Measurements from ENCODE around the gene RFNG.

DNA sequence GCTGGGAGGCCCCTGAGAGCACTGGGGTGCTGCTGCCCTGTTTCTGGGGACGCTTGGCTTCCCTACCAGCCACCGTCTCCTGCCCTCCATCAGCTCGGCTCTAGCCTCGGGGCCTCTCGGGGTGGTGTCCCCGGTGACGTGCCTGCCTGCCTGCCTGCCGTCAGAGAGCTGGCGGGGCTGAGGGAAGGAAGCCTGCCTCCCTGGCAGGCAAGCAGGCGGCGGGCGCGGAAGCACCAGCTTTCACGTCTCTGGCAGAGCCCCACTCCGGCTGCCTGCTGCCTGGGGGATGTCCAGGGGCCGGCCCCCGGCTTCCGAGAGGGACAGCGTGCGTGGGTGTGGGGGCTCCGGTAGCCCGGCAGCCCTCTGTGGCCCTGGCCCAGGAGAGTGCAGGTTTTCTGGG, 38.3 kb downstream of the RFNG start:
- TF ChIP-seq, protein P1, sequence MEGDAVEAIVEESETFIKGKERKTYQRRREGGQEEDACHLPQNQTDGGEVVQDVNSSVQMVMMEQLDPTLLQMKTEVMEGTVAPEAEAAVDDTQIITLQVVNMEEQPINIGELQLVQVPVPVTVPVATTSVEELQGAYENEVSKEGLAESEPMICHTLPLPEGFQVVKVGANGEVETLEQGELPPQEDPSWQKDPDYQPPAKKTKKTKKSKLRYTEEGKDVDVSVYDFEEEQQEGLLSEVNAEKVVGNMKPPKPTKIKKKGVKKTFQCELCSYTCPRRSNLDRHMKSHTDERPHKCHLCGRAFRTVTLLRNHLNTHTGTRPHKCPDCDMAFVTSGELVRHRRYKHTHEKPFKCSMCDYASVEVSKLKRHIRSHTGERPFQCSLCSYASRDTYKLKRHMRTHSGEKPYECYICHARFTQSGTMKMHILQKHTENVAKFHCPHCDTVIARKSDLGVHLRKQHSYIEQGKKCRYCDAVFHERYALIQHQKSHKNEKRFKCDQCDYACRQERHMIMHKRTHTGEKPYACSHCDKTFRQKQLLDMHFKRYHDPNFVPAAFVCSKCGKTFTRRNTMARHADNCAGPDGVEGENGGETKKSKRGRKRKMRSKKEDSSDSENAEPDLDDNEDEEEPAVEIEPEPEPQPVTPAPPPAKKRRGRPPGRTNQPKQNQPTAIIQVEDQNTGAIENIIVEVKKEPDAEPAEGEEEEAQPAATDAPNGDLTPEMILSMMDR (IDR thresholded peaks at IDR 0.05 in 2 of 3, conservative IDR thresholded peaks at IDR 0.05 in 1 of 3; ENCODE audit: borderline replicate concordance in 1 of 3, insufficient read depth in 1 of 3, low read depth in 2 of 3, low read length in 2 of 3), result no peak
- TF ChIP-seq, protein P2, sequence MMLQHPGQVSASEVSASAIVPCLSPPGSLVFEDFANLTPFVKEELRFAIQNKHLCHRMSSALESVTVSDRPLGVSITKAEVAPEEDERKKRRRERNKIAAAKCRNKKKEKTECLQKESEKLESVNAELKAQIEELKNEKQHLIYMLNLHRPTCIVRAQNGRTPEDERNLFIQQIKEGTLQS (IDR thresholded peaks at IDR 0.05), result no peak
- TF ChIP-seq POLR2AphosphoS5 (IDR thresholded peaks at IDR 0.05; ENCODE audit: low read depth, low read length) (no peak), SRF (IDR thresholded peaks at IDR 0.05; ENCODE audit: low read depth) (no peak), TCF7L2 (IDR thresholded peaks at IDR 0.05; ENCODE audit: borderline replicate concordance, extremely low read depth, insufficient read depth, insufficient read length) (no peak), EZH2 (IDR thresholded peaks at IDR 0.05) (no peak), EZH2phosphoT487 (IDR thresholded peaks at IDR 0.05; ENCODE audit: borderline replicate concordance) (no peak), EGR1 (IDR thresholded peaks at IDR 0.05; ENCODE audit: low read depth) (no peak), SIN3A (IDR thresholded peaks at IDR 0.05; ENCODE audit: low read depth) (no peak), ELF1 (IDR thresholded peaks at IDR 0.05; ENCODE audit: borderline replicate concordance, low read depth) (no peak), POLR2A (IDR thresholded peaks at IDR 0.05; ENCODE audit: borderline replicate concordance, extremely low read depth, insufficient read depth, insufficient read length) (no peak)
- TF ChIP-seq, protein P3, sequence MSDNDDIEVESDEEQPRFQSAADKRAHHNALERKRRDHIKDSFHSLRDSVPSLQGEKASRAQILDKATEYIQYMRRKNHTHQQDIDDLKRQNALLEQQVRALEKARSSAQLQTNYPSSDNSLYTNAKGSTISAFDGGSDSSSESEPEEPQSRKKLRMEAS (IDR thresholded peaks at IDR 0.05), result no peak
- TF ChIP-seq, protein P4, sequence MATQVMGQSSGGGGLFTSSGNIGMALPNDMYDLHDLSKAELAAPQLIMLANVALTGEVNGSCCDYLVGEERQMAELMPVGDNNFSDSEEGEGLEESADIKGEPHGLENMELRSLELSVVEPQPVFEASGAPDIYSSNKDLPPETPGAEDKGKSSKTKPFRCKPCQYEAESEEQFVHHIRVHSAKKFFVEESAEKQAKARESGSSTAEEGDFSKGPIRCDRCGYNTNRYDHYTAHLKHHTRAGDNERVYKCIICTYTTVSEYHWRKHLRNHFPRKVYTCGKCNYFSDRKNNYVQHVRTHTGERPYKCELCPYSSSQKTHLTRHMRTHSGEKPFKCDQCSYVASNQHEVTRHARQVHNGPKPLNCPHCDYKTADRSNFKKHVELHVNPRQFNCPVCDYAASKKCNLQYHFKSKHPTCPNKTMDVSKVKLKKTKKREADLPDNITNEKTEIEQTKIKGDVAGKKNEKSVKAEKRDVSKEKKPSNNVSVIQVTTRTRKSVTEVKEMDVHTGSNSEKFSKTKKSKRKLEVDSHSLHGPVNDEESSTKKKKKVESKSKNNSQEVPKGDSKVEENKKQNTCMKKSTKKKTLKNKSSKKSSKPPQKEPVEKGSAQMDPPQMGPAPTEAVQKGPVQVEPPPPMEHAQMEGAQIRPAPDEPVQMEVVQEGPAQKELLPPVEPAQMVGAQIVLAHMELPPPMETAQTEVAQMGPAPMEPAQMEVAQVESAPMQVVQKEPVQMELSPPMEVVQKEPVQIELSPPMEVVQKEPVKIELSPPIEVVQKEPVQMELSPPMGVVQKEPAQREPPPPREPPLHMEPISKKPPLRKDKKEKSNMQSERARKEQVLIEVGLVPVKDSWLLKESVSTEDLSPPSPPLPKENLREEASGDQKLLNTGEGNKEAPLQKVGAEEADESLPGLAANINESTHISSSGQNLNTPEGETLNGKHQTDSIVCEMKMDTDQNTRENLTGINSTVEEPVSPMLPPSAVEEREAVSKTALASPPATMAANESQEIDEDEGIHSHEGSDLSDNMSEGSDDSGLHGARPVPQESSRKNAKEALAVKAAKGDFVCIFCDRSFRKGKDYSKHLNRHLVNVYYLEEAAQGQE (IDR thresholded peaks at IDR 0.05; ENCODE audit: low read depth), result no peak
